ENCODE results near the gene PRKAR1B. TPM values are rescaled to one million over a fixed set of nuclear protein-coding genes. Genes with fewer than 3 reads are reported as not detected.
"Not testable (repeated sequence)": the region's sequence is repeated elsewhere in the genome, so short reads cannot be mapped to it uniquely, and the experiment has no call there.

Gene PRKAR1B
- total RNA-seq, 2 donors from 2014 or later, result 2.0 to 3.4 TPM

- ATAC-seq (no peak), DNase-seq (no peak)
- no peaks in the 10 kb centered on the region for H3K9me3 ChIP-seq
- H3K36me3 ChIP-seq (replicated peaks in 1 of 2; ENCODE audit: insufficient read depth in 1 of 2, low read depth in 2 of 2), result no peaks in the 10 kb centered on the region
- no peaks in the 10 kb centered on the region for H3K27me3 ChIP-seq
- intact Hi-C loops (cut with DNase I), result no loop called here
- WGBS, 2 donors, result 95 to 98% methylated on average over 4 of the region's 4 CpGs
- TF ChIP-seq POLR2A (IDR thresholded peaks at IDR 0.05) (no peak), CTCF (IDR thresholded peaks at IDR 0.05) (no peak)
- H3K27ac ChIP-seq, result no peak overlapping the region
- H3K4me3 ChIP-seq, result no peak overlapping the region
- no peaks in the 10 kb centered on the region for H3K4me1 ChIP-seq
Observed at GRCh38 chr7:662576-662975, 64.5 kb downstream of the PRKAR1B start.

GRCh38 chr7:659996-660395 lies 67.1 kb downstream of the PRKAR1B start:
- ATAC-seq (no peak), DNase-seq (no peak)
- Histone ChIP-seq H3K4me1 (no peaks in the 10 kb centered on the region), H3K27me3 (no peaks in the 10 kb centered on the region), H3K4me3 (no peak overlapping the region), H3K9me3 (no peaks in the 10 kb centered on the region), H3K27ac (no peak overlapping the region), H3K36me3 (replicated peaks in 1 of 2; ENCODE audit: insufficient read depth in 1 of 2, low read depth in 2 of 2) (no peaks in the 10 kb centered on the region)
- 93 to 95% methylated on average over 9 to 13 of the region's 13 CpGs for WGBS, 2 donors
- no peak for TF ChIP-seq POLR2A (IDR thresholded peaks at IDR 0.05)
- no peak for TF ChIP-seq CTCF (IDR thresholded peaks at IDR 0.05)
- intact Hi-C loops (cut with DNase I), result no loop called here

GRCh38 chr7:659306-659847 lies 67.7 kb downstream of the PRKAR1B start:
- DNase-seq, result no peak
- WGBS, 2 donors, result 96% methylated on average over 25 of the region's 25 CpGs
- intact Hi-C loops (cut with DNase I), result no loop called here

GRCh38 chr7:657565-658119 lies 69.4 kb downstream of the PRKAR1B start:
- no peak overlapping the region for H3K27ac ChIP-seq
- 81% methylated on average over 16 of the region's 16 CpGs for WGBS, 2 donors
- no peak for TF ChIP-seq POLR2A (IDR thresholded peaks at IDR 0.05)
- TF ChIP-seq CTCF (IDR thresholded peaks at IDR 0.05), result no peak

More at GRCh38 chr7:659306-659847, 67.7 kb downstream of the PRKAR1B start:
- Histone ChIP-seq H3K27ac (no peak overlapping the region), H3K4me3 (no peak overlapping the region), H3K4me1 (no peaks in the 10 kb centered on the region), H3K27me3 (no peaks in the 10 kb centered on the region), H3K9me3 (no peaks in the 10 kb centered on the region), H3K36me3 (replicated peaks in 1 of 2; ENCODE audit: insufficient read depth in 1 of 2, low read depth in 2 of 2) (no peaks in the 10 kb centered on the region)
- ATAC-seq, result no peak
- no peak for TF ChIP-seq CTCF (IDR thresholded peaks at IDR 0.05)
- no peak for TF ChIP-seq POLR2A (IDR thresholded peaks at IDR 0.05)

GRCh38 chr7:657010-657409 lies 70.1 kb downstream of the PRKAR1B start:
- H3K4me3 ChIP-seq; H3K27me3 ChIP-seq; H3K27ac ChIP-seq; H3K9me3 ChIP-seq; H3K4me1 ChIP-seq; H3K36me3 ChIP-seq (replicated peaks in 1 of 2; ENCODE audit: insufficient read depth in 1 of 2, low read depth in 2 of 2); ATAC-seq; DNase-seq; intact Hi-C loops (cut with DNase I): not testable (repeated sequence)
- WGBS, 2 donors, result 68 to 84% methylated on average over 3 of the region's 3 CpGs

More at GRCh38 chr7:657565-658119, 69.4 kb downstream of the PRKAR1B start:
- intact Hi-C loops (cut with DNase I), result no loop called here
- ATAC-seq (no peak), DNase-seq (no peak)
- no peaks in the 10 kb centered on the region for H3K27me3 ChIP-seq
- no peaks in the 10 kb centered on the region for H3K9me3 ChIP-seq
- no peaks in the 10 kb centered on the region for H3K4me1 ChIP-seq
- no peaks in the 10 kb centered on the region for H3K36me3 ChIP-seq (replicated peaks in 1 of 2; ENCODE audit: insufficient read depth in 1 of 2, low read depth in 2 of 2)
- no peak overlapping the region for H3K4me3 ChIP-seq
